ENCODE results near the gene MTFMT.
"Not testable (repeated sequence)": the region's sequence is repeated elsewhere in the genome, so short reads cannot be mapped to it uniquely, and the experiment has no call there.

Gene MTFMT

GRCh38 chr15:65028921-65029735 is at the start of gene MTFMT:
Gene MTFMT (minus strand): TSS chr15:65029639. CDS start chr15:65029613, 26 bp downstream.
- FAIRE-seq, result peak; percentile 28
- peak; percentile 92 for DNase-seq (ENCODE audit: insufficient read length, low spot score)

GRCh38 chr15:65077981-65078352 is 48.5 kb upstream of the MTFMT start:
- no peak for FAIRE-seq
- DNase-seq (ENCODE audit: insufficient read length, low spot score), result peak; percentile 65

GRCh38 chr15:65077291-65077980 is 48.0 kb upstream of the MTFMT start:
- DNase-seq (ENCODE audit: insufficient read length, low spot score), result no peak
- no peak for FAIRE-seq

- FAIRE-seq (no peak), DNase-seq (ENCODE audit: insufficient read length, low spot score) (no peak)
Observed at GRCh38 chr15:65076486-65077290, 47.2 kb upstream of the MTFMT start, which contains the start of gene KBTBD13. Gene KBTBD13 (plus strand): TSS chr15:65076746. CDS start chr15:65076816, 70 bp downstream.

- DNase-seq (ENCODE audit: insufficient read length, low spot score); FAIRE-seq: not testable (repeated sequence)
Observed at GRCh38 chr15:65075607-65076395, 46.4 kb upstream of the MTFMT start.

GRCh38 chr15:65074946-65075345 is 45.5 kb upstream of the MTFMT start:
- not testable (repeated sequence) for FAIRE-seq; DNase-seq (ENCODE audit: insufficient read length, low spot score)

- no peak for DNase-seq (ENCODE audit: insufficient read length, low spot score)
- FAIRE-seq, result no peak
Observed at GRCh38 chr15:65072617-65073016, 43.2 kb upstream of the MTFMT start.

- FAIRE-seq (no peak), DNase-seq (ENCODE audit: insufficient read length, low spot score) (no peak)
Observed at GRCh38 chr15:65072027-65072426, 42.6 kb upstream of the MTFMT start.

GRCh38 chr15:65071381-65071811 is 42.0 kb upstream of the MTFMT start:
- DNase-seq (ENCODE audit: insufficient read length, low spot score) (no peak), FAIRE-seq (no peak)

GRCh38 chr15:65069779-65070546 is 40.5 kb upstream of the MTFMT start:
- no peak for FAIRE-seq

GRCh38 chr15:65069179-65069578 is 39.7 kb upstream of the MTFMT start:
- no peak for FAIRE-seq

More at GRCh38 chr15:65069779-65070546, 40.5 kb upstream of the MTFMT start:
- DNase-seq (ENCODE audit: insufficient read length, low spot score), result no peak

GRCh38 chr15:65068403-65068788 is 39.0 kb upstream of the MTFMT start:
- FAIRE-seq (no peak), DNase-seq (ENCODE audit: insufficient read length, low spot score) (no peak)

More at GRCh38 chr15:65069179-65069578, 39.7 kb upstream of the MTFMT start:
- DNase-seq (ENCODE audit: insufficient read length, low spot score), result no peak

- no peak for DNase-seq (ENCODE audit: insufficient read length, low spot score)
- FAIRE-seq, result no peak
Observed at GRCh38 chr15:65067645-65068402, 38.4 kb upstream of the MTFMT start, which contains the start of gene RASL12. Gene RASL12 (minus strand): TSS chr15:65067991. CDS start chr15:65067835, 156 bp downstream.

GRCh38 chr15:65067317-65067644 is 37.8 kb upstream of the MTFMT start:
- FAIRE-seq, result no peak
- no peak for DNase-seq (ENCODE audit: insufficient read length, low spot score)

GRCh38 chr15:65066635-65067316 is 37.3 kb upstream of the MTFMT start:
- DNase-seq (ENCODE audit: insufficient read length, low spot score) (no peak), FAIRE-seq (no peak)

GRCh38 chr15:65066001-65066634 is 36.7 kb upstream of the MTFMT start:
- FAIRE-seq (no peak), DNase-seq (ENCODE audit: insufficient read length, low spot score) (no peak)

GRCh38 chr15:65062726-65063125 is 33.3 kb upstream of the MTFMT start:
- DNase-seq (ENCODE audit: insufficient read length, low spot score) (no peak), FAIRE-seq (no peak)

GRCh38 chr15:65062061-65062460 is 32.6 kb upstream of the MTFMT start:
- FAIRE-seq (no peak), DNase-seq (ENCODE audit: insufficient read length, low spot score) (no peak)

Measured in GM19239 (cell line).